ENCODE measurements around the gene SLX9. TPM values are rescaled to one million over a fixed set of nuclear protein-coding genes. Genes with fewer than 3 reads are reported as not detected.

Gene SLX9
- total RNA-seq, 1 donor from 2014 or later: 30.4 TPM

DNA sequence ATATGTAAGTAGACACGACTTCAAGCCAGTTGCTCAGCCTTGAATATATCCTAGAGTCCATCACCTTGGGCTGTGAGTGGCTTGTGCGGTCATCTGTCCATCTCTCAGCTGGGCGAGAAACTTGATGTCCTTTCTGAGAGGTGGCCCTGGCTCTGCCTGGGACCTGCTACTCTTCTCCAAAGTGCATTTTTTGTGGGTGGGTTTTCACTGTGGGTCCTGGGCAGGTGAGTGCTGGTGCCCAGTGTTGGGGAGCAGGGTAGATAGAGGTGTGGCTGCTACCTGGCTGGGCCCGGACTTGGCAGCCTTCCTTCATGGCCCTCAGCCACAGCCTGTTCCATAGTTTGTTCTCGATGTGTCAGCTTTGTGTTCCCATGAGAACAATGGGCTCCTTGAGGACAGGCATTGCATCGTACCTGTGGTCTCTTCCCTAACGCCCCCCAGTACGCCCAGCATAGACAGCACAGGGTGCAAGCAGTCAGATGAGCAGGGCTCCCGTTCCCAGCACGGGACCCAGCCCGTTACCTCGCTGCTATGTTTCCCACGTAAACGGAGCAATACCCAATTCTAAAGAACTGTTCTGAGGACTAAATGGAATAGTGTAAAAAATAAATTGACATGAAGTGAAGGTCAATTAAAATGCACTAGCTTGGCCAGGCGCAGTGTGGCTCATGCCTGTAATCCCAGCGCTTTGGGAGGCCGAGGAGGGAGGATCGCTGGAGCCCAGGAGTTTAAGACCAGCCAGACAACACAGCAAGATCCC is 877 bp upstream of the SLX9 start:
- DNase-seq (ENCODE audit: extremely low spot score, unreplicated experiment): no peak

DNA sequence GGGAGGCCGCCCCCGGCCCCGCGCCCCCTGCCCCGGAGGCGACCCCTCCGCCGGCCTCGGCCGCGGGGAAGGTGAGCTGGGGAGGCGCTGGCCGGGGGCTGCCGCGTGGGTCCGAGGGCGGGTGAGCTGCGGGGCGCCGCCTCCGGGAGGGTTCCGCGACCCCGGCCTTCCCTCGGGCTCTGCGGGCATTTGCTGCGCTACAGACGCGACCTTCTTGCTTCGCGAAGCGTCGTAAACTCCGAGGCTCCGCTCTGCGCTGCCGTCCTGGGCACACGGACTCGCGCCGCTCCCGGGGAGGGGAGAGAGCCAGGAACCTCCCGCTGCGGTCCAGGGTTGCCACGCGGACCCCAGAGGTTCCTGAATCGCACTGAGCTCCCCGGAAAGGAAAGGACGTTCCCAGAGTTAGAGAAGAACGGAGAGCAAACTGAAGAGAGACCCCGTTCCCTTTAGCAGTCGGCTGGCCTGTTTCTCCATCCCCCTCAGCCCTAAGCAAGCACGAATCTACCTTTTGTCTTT is 345 bp downstream of the SLX9 start:
- peaks cover 5% of the 10 kb centered on the region for H3K36me3 Mint-ChIP-seq (ENCODE audit: unreplicated experiment)
- H3K4me3 Mint-ChIP-seq (ENCODE audit: unreplicated experiment): peak overlapping the region; percentile 85
- no peak for DNase-seq (ENCODE audit: extremely low spot score, unreplicated experiment)
- H3K9me3 Mint-ChIP-seq (ENCODE audit: unreplicated experiment): no peaks in the 10 kb centered on the region
- TF ChIP-seq, protein P1, sequence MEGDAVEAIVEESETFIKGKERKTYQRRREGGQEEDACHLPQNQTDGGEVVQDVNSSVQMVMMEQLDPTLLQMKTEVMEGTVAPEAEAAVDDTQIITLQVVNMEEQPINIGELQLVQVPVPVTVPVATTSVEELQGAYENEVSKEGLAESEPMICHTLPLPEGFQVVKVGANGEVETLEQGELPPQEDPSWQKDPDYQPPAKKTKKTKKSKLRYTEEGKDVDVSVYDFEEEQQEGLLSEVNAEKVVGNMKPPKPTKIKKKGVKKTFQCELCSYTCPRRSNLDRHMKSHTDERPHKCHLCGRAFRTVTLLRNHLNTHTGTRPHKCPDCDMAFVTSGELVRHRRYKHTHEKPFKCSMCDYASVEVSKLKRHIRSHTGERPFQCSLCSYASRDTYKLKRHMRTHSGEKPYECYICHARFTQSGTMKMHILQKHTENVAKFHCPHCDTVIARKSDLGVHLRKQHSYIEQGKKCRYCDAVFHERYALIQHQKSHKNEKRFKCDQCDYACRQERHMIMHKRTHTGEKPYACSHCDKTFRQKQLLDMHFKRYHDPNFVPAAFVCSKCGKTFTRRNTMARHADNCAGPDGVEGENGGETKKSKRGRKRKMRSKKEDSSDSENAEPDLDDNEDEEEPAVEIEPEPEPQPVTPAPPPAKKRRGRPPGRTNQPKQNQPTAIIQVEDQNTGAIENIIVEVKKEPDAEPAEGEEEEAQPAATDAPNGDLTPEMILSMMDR (IDR thresholded peaks at IDR 0.05): no peak
- peak overlapping the region; percentile 60 for H3K27ac Mint-ChIP-seq (ENCODE audit: unreplicated experiment)
- H3K4me1 Mint-ChIP-seq (ENCODE audit: unreplicated experiment): peaks cover 22% of the 10 kb centered on the region
- no peaks in the 10 kb centered on the region for H3K27me3 Mint-ChIP-seq (ENCODE audit: unreplicated experiment)

More for the DNA sequence above, 877 bp upstream of the SLX9 start:
- Mint-ChIP-seq H3K27me3 (ENCODE audit: unreplicated experiment) (no peaks in the 10 kb centered on the region), H3K27ac (ENCODE audit: unreplicated experiment) (no peak overlapping the region), H3K4me3 (ENCODE audit: unreplicated experiment) (peak overlapping the region; percentile 82), H3K4me1 (ENCODE audit: unreplicated experiment) (peaks cover 22% of the 10 kb centered on the region), H3K36me3 (ENCODE audit: unreplicated experiment) (peaks cover under 1% of the 10 kb centered on the region), H3K9me3 (ENCODE audit: unreplicated experiment) (no peaks in the 10 kb centered on the region)
- TF ChIP-seq, protein P1 (IDR thresholded peaks at IDR 0.05): no peak

DNA sequence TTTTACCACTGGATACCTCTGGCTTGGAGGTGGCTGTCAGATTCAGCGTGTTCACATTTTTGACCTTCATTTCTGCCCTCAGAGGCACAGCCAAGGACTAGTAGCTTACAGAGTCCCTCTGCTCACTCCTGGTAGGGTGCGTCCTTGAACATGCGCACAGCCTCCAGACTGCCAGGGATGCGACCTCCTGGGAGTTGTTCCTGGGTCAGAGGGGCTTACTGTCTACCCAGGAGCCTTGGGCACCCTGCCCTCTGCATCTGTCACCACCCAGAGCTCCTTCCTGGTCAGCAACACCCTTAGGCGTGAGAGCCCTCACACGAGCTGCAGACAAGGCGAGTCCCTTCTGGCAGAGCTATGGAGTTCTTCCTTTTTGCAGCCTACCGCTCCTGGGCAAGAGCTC is 1.7 kb downstream of the SLX9 start:
- Mint-ChIP-seq H3K27me3 (ENCODE audit: unreplicated experiment) (no peaks in the 10 kb centered on the region), H3K36me3 (ENCODE audit: unreplicated experiment) (peaks cover 13% of the 10 kb centered on the region), H3K9me3 (ENCODE audit: unreplicated experiment) (no peaks in the 10 kb centered on the region), H3K4me3 (ENCODE audit: unreplicated experiment) (peak overlapping the region; percentile 85), H3K27ac (ENCODE audit: unreplicated experiment) (no peak overlapping the region), H3K4me1 (ENCODE audit: unreplicated experiment) (peaks cover 22% of the 10 kb centered on the region)
- TF ChIP-seq, protein P1 (IDR thresholded peaks at IDR 0.05): no peak
- DNase-seq (ENCODE audit: extremely low spot score, unreplicated experiment): no peak

DNA sequence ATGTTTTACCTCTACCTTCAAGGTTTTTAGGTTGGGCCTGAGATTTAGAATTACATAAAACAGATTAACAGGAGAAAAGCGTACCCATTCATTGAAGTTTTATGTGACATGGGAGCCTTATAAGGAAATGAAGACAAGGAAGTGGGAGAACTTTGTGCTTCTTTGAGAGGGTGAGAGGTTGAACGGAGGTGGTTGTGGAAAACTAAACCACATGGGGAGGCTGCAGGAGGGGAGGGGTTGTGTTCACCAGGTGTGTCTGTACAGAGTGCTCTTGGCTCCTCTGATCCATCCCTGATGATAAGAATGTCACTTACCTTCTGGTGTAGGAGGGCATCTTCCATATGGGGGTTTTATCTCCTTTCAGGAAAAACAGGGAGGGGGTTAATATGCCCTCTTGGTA is 2.7 kb downstream of the SLX9 start:
- no peaks in the 10 kb centered on the region for H3K9me3 Mint-ChIP-seq (ENCODE audit: unreplicated experiment)
- H3K36me3 Mint-ChIP-seq (ENCODE audit: unreplicated experiment): peaks cover 13% of the 10 kb centered on the region
- peaks cover 28% of the 10 kb centered on the region for H3K4me1 Mint-ChIP-seq (ENCODE audit: unreplicated experiment)
- H3K27ac Mint-ChIP-seq (ENCODE audit: unreplicated experiment): no peak overlapping the region
- no peak overlapping the region for H3K4me3 Mint-ChIP-seq (ENCODE audit: unreplicated experiment)
- H3K27me3 Mint-ChIP-seq (ENCODE audit: unreplicated experiment): no peaks in the 10 kb centered on the region
- TF ChIP-seq, protein P1 (IDR thresholded peaks at IDR 0.05): no peak
- DNase-seq (ENCODE audit: extremely low spot score, unreplicated experiment): no peak

DNA sequence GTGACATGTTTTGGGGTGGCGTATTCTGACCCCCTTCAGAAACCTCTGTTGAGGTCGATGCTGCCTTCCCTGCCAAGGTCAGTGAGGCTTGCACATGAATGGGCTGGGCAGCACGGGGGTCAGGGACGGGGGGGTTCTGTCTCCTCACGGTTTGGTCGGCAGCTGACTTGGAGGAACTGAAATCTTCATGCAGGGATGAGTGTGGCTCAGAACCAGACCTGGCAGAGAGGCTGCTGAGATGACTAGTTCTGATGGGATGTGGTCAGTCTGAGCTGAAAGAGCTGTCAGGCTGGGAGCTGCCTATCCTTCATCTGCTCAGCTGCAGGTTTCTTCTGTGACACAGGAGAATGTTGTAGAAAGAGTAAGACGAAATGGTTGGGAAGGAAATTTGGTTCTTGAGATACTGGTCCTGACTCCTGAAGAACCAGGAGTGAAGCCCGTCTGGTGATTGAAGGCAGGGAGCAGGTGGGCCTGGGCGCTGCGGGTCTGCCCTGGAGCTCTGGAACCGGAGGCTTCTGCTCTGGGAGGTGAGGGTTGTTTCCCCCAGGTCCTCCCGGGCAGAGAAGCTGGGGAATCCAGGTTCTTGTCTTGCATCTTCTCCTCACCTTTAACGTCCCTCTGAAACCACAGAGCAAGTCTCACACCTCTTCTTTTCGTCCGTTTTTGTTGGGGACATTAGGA is 3.3 kb downstream of the SLX9 start:
- H3K36me3 Mint-ChIP-seq (ENCODE audit: unreplicated experiment): peaks cover 13% of the 10 kb centered on the region
- DNase-seq (ENCODE audit: extremely low spot score, unreplicated experiment): no peak
- H3K27me3 Mint-ChIP-seq (ENCODE audit: unreplicated experiment): no peaks in the 10 kb centered on the region
- no peaks in the 10 kb centered on the region for H3K9me3 Mint-ChIP-seq (ENCODE audit: unreplicated experiment)
- no peak overlapping the region for H3K4me3 Mint-ChIP-seq (ENCODE audit: unreplicated experiment)
- TF ChIP-seq, protein P1 (IDR thresholded peaks at IDR 0.05): no peak
- H3K27ac Mint-ChIP-seq (ENCODE audit: unreplicated experiment): no peak overlapping the region
- peaks cover 32% of the 10 kb centered on the region for H3K4me1 Mint-ChIP-seq (ENCODE audit: unreplicated experiment)
